HG02884 (cell line): ENCODE results near the gene TCP11L1.
A peak's percentile ranks its signal among the peaks of the same experiment; 100 is the strongest.

Experiments used
- ATAC-seq: cut with Tn5 transposase; IDR thresholded peaks from one replicate; pipeline ENCODE4 v1.9.1; 2021; ENCODE audit warnings: mild to moderate bottlenecking, moderate library complexity; ENCODE audit not compliant: unreplicated experiment

TCP11L1 gene, protein sequence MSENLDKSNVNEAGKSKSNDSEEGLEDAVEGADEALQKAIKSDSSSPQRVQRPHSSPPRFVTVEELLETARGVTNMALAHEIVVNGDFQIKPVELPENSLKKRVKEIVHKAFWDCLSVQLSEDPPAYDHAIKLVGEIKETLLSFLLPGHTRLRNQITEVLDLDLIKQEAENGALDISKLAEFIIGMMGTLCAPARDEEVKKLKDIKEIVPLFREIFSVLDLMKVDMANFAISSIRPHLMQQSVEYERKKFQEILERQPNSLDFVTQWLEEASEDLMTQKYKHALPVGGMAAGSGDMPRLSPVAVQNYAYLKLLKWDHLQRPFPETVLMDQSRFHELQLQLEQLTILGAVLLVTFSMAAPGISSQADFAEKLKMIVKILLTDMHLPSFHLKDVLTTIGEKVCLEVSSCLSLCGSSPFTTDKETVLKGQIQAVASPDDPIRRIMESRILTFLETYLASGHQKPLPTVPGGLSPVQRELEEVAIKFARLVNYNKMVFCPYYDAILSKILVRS

DNA sequence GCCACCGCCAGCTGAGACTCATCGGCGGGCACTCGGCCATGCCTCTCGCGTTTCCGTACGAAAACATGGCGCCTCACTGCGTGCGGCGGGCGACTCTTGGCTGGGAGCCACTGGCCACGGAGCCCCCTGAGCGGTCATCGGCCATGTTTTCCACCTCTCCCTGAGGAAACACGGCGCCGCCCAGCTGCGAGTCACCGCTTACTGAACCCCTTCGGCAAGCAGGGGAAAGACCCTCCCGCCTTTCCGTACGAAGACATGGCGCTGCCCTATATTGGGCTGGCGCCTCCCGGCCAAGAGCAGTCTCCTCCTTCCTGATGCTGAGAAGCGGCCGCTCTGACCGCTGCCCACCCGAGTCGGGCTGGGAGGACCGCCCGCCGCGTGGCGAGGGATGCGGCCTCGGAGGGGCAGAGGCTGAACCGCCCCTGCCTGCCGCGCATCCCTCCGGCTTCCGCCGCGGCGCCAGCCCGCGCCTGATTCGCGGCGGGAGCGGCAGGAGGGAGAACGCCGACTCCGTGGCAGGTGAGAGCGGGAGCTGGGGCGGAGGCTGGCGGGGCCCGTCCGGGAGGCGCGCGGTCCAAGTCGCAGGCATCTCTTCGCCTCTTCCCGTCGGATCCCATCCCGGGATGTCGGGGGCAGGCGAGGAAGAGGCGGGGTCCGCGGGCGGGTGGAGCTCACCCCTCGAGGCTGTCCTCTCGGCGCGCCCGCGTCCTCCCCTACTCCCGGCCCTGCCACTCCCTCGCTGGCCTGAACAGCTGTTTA is at the start of gene TCP11L1:
TCP11L1 (plus strand) TSS at position 299 of the 759 bp plus-strand sequence. CDS start 4,202 bp downstream, outside the sequence.
- ATAC-seq = peak; percentile 71

DNA sequence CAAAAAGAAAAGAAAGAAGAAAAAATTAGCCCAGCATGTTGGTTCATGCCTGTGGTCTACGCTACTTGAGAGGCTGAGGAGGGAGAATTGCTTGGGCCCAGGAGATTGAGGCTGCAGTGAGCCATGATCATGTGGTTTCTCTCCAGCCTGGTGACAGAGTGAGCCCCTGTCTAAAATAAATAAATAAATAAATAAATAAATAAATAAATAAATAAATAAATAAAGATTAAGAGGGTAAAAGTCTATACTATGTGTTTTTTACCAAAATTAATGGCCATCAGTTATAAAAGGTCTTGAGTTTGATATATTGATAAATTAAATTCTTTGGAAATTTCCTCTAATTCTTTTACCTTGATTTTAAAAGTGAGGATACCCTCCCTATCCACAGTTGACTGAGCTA is 48.9 kb upstream of the TCP11L1 start:
- ATAC-seq = no peak

DNA sequence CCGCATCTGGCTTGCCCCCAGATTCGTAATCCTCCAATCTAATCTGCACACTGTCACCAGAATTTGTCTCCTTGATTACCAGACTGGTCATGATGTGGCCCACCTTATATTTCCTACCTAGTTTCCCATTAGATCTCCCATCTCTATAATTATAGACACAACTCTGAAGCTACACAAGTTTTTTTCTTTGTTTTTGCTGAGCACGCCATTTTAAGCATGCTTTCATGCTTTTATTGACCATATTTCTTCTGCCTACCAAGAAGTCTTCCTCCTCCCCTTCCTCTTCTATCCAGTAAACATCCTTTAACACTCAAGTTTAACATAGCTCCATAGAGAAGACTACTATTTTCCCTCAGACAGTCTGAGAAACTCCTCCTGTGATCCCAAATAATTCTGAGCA is 47.9 kb upstream of the TCP11L1 start:
- no peak for ATAC-seq

DNA sequence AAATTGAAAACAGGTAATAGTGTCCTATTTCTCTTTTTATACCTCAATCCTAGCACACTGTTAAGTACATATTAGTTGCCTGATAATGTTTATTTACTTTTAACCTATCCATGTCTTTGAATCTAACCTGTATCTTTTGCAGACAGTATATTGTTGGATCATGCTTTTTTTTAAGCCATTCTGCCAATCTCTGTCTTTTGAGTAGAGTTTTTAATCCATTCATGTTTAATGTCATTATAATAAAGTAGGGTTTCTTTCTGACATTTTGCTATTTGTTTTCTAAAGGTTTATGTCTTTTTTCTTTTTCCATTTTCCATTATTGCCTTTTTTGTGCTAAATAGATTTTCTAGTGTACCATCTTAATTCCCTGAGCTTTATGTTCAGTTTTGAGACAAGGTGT is 47.5 kb upstream of the TCP11L1 start:
- ATAC-seq = no peak

DNA sequence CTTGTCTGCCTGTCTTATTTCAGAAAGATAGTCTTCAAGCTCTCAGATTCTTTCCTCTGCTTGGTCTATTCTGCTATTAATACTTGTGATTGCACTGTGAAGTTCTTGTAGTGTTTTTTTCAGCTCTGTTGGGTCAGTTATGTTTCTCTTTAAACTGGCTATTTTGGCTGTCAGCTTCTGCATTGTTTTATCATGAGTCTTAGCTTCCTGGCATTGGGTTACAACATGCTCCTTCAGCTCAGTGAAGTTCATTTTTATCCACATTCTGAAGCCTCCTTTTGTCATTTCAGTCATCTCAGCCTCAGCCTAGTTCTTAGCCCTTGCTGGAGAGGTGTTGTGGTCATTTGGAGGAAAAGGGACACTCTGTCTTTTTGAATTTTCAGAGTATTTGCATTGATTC is 39.2 kb upstream of the TCP11L1 start:
- no peak for ATAC-seq

DNA sequence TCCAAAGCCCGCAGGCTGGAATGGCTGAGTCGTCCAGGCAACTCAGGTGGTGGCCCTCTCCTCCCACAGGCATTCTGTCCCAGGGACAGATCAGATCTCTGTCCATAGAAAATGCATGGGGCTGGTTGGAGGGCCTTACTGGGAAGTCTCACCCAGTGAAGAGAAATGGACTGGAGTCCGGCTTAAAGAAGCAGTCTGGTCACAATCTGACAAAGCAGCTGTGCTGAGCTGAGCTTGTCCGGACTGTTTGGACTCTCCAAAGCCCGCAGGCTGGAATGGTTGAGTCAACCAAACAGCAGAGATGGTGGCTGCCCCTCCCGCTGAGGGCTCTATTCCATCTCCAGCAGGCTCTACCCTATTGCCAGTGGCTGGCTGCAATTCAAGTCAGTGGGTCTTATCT is 38.1 kb upstream of the TCP11L1 start:
- no peak for ATAC-seq

DNA sequence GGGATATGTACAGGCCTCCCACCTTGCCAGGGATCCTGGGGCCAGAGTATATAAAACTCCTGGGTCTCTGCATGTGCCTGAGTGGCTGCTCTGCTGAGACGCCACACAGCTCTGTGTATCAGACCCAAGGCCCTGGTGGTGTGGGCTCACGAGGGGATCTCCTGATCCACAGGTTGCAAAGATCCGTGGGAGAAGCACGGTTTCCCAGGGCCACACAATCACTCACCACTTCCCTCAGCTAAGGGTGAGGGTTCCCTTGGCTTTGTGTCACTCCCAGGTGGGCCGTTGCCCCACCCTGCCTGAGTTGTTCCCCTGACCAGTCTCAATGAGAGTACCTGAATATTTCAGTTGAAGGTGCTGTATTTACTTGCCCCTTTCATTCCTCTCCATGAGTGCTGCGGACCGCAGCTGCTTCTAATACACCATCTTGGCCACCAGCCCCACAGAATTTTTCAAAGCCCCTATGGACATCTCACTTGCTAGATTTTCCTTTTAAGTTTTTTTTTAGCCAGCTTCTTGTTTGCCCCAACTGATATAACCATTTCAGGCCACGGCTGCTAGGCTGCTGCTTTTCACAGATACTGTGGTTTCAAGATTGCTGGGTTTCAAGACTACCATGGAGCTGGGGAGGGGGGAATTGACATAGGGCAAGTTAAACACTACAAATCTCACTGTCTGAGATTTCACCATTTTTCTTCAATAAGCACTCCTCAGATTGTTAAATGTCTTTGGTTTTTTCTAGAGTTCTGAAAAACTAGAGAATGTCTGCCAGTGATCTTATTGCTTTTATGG is 37.4 kb upstream of the TCP11L1 start:
- no peak for ATAC-seq

DNA sequence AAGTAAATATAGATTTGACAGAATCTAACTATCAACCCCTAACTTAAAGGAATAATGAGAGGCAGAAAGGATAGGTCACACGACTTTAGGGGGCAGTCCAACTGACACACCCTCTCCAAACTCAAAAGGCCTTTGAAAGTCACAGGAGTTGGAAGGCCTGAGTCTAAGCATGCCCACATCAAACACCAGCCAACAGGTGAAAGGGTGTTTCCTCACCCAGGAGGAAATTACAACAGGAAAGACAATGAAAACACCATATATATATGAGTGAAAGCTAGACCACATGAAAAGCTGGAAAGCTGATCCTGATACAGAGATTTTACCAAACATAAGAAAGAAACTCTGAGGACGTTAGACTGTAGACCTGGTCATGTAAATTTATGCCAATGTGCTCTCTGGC is 34.2 kb upstream of the TCP11L1 start:
- no peak for ATAC-seq

DNA sequence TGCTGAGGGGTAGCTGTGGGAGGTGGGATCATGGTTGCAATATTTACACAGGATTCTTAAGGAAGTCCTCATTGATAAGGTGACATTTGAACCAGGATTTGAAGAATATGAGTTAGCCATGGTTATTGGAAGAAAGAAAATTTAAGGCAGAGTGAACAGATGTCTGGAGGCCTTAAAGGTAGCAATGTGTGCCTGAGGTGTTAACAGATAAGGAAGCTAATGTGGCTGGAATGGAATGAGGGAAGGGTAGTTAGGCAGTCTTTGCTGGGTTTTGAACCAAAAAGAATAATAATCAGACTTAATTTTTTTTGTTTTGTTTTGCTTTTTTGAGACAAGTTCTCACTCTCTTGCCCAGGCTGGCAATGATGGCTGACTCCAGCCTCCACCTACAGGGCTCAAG is 33.4 kb upstream of the TCP11L1 start:
- no peak for ATAC-seq

DNA sequence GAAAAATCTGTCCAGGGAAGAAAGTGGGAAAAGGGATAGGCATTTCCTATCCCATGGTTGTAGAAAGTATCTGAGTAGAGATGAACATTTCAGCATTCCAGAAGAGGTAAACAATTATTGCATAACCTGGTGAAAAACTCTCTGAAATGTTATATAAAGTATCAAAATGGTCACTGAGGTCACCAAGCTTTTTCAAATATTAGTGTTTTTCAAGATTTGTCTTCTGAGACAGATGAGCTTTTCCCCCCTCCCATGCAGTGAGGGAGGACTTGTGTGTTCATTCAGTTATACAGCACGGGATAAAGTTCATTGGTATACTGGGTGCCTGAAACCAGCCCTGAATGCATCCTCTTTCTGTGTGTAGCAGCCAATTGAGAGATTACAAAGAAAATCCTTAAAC is 25.6 kb upstream of the TCP11L1 start:
- ATAC-seq = no peak

DNA sequence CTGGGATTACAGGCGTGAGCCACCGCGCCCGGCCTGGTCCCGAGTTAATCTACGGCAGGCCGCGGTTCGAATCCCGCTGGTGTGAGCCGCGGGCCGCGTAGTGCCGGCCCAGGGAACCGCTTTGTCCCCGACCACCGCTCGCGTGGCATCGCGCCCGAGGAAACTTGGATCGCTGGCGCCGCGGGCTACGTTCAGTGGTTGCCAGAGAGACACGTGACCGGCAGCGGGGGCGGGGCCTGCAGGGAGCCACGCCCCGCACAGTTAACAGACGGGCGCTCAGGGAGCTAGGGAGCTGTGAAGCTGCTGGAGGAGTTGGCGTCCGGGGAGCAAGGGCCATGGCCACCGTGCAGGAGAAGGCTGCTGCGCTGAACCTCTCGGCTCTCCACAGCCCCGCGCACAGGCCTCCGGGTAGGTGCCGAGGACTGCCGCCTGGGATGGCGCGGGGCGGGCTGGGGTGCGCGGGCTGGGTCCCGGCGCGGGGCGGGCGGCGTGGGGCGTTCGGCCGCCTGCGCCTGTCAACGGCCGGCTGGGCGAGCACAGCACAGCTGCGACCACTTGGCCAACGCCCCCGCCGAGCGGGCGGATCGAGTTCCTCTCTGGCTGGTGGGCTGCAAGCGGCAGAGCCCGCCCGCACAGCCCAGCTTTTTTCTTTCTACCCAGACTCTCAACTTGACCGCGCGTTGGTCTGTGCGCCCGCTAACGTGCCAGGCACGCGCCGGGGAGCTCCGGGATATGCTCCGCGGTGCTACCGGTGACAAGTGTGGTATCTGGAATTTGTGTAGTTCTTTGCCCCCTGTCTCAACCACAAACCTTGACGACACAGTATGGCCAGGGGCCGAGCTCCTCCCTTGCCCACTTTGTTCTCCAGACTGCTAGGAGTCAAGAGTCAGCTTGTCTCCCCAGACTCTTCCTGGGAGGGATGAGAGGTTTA is 23.5 kb upstream of the TCP11L1 start, which contains the start of gene DEPDC7:
DEPDC7 (plus strand) TSS at position 258 of the 931 bp plus-strand sequence; CDS start at position 336, 78 bp downstream.
- ATAC-seq = peak; percentile 60

DNA sequence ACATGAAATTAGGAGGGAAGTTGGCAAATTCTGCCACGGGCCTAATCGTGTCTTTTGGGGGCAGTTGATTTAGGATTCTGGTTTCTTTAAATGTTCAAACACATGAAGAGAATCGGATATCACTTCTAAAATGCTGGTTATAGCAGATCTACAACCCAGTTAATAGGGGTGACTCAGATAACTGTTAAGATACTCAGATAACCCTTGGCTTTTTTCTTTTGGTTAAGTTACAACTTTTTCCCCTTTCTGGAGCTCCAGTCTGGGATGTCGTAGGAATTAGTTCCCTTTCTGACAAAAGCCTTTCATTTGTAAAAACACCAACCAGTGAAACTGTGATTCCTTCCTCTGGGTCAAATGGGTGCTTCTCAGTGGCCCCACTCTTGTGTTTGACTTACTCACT is 22.7 kb upstream of the TCP11L1 start:
- ATAC-seq = no peak

DNA sequence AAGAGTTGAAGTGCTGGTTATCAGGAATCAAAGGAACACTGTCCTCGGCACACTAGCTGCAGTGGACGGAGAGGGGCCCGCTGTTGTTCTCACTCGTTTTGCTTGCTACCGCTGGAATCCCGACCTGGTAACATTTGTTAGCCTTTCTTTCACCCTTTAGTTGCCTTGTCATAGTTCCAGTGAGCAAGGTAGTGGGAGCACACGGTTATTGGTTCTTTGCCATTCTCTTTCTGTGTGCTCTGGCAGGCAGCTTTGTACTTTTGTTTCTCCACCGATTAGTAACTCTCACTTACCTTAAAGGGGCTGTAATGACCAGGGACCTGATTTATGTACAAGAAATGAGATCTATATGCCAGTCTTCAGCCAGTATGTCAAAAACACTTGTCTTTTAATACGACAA is 21.9 kb upstream of the TCP11L1 start:
- no peak for ATAC-seq

DNA sequence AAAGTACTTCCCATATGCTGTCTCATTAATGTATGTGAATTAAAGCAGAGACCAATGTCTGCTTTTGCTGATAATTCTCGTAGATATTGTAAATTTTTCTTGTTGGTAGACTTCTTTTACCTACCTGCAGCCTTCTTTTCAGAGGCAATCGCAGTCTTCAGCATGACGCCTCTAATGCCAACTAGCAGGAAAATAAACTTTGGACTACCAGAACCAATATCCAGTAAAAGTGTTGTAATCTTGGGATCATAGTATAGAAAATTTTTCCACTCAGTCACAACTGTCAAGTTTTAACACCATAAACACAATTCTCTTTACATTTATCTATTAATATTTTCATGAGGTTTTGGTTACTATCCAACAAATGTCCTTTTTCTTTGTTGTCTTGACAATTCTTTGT is 21.4 kb upstream of the TCP11L1 start:
- ATAC-seq = no peak

DNA sequence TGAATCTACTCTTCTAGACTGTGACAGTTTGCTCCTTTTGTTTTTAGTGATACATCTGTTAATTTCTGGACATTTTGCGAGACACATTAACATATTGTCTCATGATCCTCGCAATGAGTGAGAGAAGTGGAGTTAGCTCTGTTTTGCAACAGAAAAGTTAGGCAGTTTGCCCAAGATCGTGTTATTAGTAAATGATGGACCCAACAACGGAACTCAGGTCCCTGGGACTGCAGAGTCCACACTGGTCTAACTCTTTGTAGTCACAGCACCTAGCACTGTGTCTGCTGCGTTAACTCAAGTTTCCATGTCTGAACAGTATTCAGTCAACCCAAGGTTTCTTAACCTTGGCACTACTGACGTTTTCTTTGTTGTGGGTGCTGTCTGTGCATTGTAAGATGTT is 20.5 kb upstream of the TCP11L1 start:
- ATAC-seq = no peak

DNA sequence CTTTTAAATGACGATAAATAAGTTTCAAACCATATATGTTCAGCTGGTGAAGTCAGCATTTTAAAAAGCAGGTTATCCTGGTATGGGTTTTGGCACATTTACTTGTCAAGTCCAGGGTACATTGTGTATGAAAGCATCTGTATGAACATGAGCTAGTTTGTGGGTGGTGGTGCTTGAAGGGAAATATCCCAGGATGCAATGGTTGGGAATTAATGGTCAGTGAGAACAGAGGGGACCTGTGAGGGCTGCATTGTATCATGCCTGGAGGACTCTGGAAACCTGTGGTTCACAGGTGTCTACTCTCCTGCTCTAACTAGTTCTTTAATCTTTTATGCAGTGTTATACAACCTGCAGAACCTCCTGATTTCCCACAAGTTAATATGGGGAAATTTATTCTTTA is 17.9 kb upstream of the TCP11L1 start:
- ATAC-seq = no peak

DNA sequence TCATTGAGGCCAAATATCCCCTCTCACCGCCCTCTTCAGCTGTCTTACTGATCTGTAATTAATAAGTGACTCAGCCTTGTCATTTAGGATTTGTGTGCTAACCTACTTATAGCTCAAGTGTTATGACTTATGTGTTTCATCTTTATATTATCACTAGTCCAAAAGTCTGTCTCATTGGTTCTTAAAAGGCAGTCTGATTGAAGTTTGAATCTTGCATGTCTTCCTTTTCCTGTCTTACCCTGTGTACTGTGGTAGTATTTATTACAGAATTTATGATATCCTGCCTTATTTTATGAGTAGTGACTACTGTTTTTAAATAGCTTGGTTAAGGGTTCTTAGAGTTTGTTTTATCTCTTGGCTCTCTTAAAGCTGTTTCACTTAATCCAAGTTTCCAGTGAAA is 17.4 kb upstream of the TCP11L1 start:
- no peak for ATAC-seq

DNA sequence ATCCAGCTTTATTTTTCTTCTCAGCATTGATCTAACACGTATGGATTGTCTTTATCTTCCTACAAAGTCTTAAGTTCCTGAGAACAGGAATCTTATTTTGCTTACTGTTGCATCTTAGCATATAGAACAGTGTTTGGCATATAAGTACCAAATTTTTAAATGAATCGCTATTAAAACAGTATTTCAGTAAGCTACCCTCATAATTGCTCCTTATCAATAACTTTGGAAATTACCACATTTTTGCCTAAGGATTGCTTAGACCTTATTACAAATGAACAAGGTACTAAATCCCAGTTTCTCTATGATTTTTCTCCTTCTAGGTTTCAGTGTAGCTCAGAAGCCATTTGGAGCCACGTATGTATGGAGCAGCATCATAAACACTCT is 14.0 kb upstream of the TCP11L1 start:
- ATAC-seq = no peak

DNA sequence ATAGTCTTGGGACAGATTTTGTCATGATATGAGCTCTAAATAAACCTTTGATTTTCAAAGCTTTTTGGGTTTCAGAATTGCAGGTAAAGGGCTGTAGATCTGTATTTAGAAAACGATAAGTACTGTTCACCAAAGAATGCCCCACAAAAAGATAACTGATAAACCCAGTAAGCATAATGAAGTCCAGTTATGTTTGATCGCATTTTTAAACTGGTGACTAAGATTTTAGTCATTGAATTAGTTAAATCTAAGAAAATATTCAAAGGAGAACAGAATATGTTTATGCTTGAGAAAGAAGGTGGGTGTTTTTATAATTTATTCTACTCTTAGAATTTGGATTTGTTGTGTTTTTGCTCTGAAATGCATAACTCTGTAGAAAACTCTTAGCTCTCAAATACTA is 12.1 kb upstream of the TCP11L1 start:
- ATAC-seq = no peak

DNA sequence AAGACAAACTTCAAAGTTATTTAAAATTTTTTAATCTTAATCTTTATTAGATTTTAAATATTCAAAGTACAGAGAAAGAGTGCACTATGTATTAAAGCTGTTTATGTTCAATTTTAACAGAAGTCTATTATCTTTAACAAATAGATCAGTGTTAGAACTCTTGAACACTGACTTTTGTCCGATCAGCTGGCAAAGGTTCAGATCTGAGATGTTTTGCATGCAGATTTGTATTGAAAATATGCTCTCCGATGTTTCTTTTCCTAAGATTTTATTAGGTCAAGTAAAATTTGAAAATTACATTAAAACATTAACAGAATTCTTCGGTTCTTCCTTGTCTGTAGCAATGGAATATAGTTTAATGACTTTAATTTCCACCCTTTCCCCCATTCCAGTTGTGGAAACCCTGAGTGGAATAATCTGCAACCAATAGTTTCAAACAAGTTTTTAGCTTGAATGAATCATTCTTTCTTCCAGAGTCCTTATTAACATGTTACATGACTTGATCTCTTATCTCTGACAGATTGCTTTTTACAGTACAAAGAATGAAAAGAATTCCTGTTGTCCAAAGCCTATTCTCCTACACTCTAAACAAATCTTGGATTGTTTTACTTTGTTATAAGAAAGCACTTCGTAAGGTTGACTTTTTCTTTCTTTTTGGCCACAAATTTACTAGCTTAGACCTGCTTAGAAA is 11.4 kb upstream of the TCP11L1 start:
- ATAC-seq = no peak
